OCI-LY1 (cell line): ENCODE results near the gene ANKHD1.

Source experiments
- EZH2 ChIP-seq: fragments of 200-600 bp; sonication (generic), shearing (Covaris generic); IDR thresholded peaks from 2 replicates; pipeline ENCODE4 v1.8.0; 2017; ENCODE audit warnings: borderline replicate concordance, mixed run types, mild to moderate bottlenecking, antibody characterized with exemption, low read length, moderate library complexity, mixed read lengths
- TF ChIP-seq, protein P1 (sequence below): fragments of 200-600 bp; sonication (generic), shearing (Covaris generic); IDR thresholded peaks from 2 replicates; pipeline ENCODE4 v1.5.1; 2017; ENCODE audit warnings: mild to moderate bottlenecking, antibody characterized with exemption, low read length, moderate library complexity, mixed read lengths

GRCh38 chr5:140362311-140362710 is 39.3 kb upstream of the ANKHD1 start:
- TF ChIP-seq, protein P1, sequence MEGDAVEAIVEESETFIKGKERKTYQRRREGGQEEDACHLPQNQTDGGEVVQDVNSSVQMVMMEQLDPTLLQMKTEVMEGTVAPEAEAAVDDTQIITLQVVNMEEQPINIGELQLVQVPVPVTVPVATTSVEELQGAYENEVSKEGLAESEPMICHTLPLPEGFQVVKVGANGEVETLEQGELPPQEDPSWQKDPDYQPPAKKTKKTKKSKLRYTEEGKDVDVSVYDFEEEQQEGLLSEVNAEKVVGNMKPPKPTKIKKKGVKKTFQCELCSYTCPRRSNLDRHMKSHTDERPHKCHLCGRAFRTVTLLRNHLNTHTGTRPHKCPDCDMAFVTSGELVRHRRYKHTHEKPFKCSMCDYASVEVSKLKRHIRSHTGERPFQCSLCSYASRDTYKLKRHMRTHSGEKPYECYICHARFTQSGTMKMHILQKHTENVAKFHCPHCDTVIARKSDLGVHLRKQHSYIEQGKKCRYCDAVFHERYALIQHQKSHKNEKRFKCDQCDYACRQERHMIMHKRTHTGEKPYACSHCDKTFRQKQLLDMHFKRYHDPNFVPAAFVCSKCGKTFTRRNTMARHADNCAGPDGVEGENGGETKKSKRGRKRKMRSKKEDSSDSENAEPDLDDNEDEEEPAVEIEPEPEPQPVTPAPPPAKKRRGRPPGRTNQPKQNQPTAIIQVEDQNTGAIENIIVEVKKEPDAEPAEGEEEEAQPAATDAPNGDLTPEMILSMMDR, result no peak
- TF ChIP-seq EZH2, result no peak
